Neural progenitor cell (in vitro differentiated cells): Measurements from ENCODE around the gene EPHB6.

Experiments used
- EZH2 ChIP-seq: fragments of 200-600 bp; sonication (generic); IDR thresholded peaks from 2 replicates; pipeline ENCODE4 v1.6.1; 2017; ENCODE audit warnings: antibody characterized with exemption, mild to moderate bottlenecking, moderate library complexity
- TF ChIP-seq, protein P1 (sequence below): fragments of 200-600 bp; sonication (generic); IDR thresholded peaks from 2 replicates; pipeline ENCODE4 v1.5.1; 2017; ENCODE audit warnings: antibody characterized with exemption, mild to moderate bottlenecking

DNA sequence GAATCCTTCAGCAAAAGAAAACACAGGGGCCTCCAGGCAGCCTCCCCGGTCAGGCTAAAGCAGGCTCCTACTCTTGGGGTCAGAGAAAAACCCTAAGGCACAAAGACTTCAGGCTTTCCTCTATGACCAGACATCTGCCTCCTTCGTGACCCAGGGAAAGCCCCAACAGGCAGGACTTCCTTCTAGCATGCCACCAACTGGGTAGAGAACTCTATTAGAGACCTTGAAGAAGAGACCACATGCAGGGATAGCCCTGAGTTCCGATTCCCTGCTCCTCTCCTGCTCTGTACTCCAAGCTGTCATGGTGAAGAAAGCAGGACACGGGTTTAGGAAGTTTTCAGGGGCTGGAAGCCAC, 29.4 kb downstream of the EPHB6 start:
- TF ChIP-seq, protein P1, sequence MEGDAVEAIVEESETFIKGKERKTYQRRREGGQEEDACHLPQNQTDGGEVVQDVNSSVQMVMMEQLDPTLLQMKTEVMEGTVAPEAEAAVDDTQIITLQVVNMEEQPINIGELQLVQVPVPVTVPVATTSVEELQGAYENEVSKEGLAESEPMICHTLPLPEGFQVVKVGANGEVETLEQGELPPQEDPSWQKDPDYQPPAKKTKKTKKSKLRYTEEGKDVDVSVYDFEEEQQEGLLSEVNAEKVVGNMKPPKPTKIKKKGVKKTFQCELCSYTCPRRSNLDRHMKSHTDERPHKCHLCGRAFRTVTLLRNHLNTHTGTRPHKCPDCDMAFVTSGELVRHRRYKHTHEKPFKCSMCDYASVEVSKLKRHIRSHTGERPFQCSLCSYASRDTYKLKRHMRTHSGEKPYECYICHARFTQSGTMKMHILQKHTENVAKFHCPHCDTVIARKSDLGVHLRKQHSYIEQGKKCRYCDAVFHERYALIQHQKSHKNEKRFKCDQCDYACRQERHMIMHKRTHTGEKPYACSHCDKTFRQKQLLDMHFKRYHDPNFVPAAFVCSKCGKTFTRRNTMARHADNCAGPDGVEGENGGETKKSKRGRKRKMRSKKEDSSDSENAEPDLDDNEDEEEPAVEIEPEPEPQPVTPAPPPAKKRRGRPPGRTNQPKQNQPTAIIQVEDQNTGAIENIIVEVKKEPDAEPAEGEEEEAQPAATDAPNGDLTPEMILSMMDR, result no peak
- TF ChIP-seq EZH2, result no peak
